Brain microvascular endothelial cell (primary cell): Measurements from ENCODE around the gene ANAPC16.

Source experiments
- DNase-seq: peaks from one replicate; pipeline ENCODE4 v3.0.0-alpha.2; 2020
- H3K27ac ChIP-seq: fragments of 250-450 bp; sonication (Bioruptor Pico); 2 replicates; pipeline ENCODE4 v1.5.1; 2020; ENCODE audit warnings: mild to moderate bottlenecking, moderate library complexity
- H3K27me3 ChIP-seq: fragments of 250-450 bp; sonication (Bioruptor Pico); replicated peaks from 2 replicates; pipeline ENCODE4 v1.5.1; 2020; ENCODE audit warnings: mild to moderate bottlenecking
- H3K36me3 ChIP-seq: fragments of 250-450 bp; sonication (Bioruptor Pico); replicated peaks from 2 replicates; pipeline ENCODE4 v1.5.1; 2020; ENCODE audit warnings: mild to moderate bottlenecking
- H3K4me3 ChIP-seq: 2 replicates; pipeline ENCODE4 v1.5.1; 2011; ENCODE audit warnings: low read depth, mild to moderate bottlenecking, control low read depth, low read length, moderate library complexity
- CTCF ChIP-seq: IDR thresholded peaks from 2 replicates; pipeline ENCODE4 v1.5.1; 2011; ENCODE audit warnings: low read depth, mild to moderate bottlenecking, moderate library complexity, low read length, control low read depth, inconsistent platforms; ENCODE audit errors: missing control alignments
- in situ Hi-C: cut with HindIII; loops from 2 replicates; pipeline ENCODE4 v1.10.0; 2017; ENCODE audit warnings: low sequenced_read_pairs, low pct_ligation_motif_present

The ANAPC16 gene

GRCh38 chr10:72254813-72255568, 39.2 kb downstream of the ANAPC16 start:
- peak overlapping the region; percentile 57 for H3K27ac ChIP-seq
- in situ Hi-C loops = no loop called here
- H3K27me3 ChIP-seq = no peaks in the 10 kb centered on the region
- no peaks in the 10 kb centered on the region for H3K36me3 ChIP-seq
- DNase-seq = peak; percentile 73
- no peak overlapping the region for H3K4me3 ChIP-seq
- TF ChIP-seq CTCF = peak; percentile 19

- H3K27me3 ChIP-seq = no peaks in the 10 kb centered on the region
- TF ChIP-seq CTCF = no peak
- no peak for DNase-seq
- no peak overlapping the region for H3K4me3 ChIP-seq
- no peak overlapping the region for H3K27ac ChIP-seq
- in situ Hi-C loops = no loop called here
- no peaks in the 10 kb centered on the region for H3K36me3 ChIP-seq
Observed at GRCh38 chr10:72255977-72256729, 40.3 kb downstream of the ANAPC16 start.

GRCh38 chr10:72257051-72257892, 41.5 kb downstream of the ANAPC16 start:
- H3K27me3 ChIP-seq = no peaks in the 10 kb centered on the region
- H3K27ac ChIP-seq = no peak overlapping the region
- no peaks in the 10 kb centered on the region for H3K36me3 ChIP-seq
- no peak overlapping the region for H3K4me3 ChIP-seq
- TF ChIP-seq CTCF = no peak
- in situ Hi-C loops = no loop called here
- no peak for DNase-seq

- Histone ChIP-seq H3K4me3 (no peak overlapping the region), H3K27me3 (no peaks in the 10 kb centered on the region), H3K27ac (no peak overlapping the region), H3K36me3 (no peaks in the 10 kb centered on the region)
- in situ Hi-C loops = no loop called here
- DNase-seq = no peak
- peak; percentile 18 for TF ChIP-seq CTCF
Observed at GRCh38 chr10:72258617-72259016, 42.8 kb downstream of the ANAPC16 start.

GRCh38 chr10:72259491-72260238, 43.9 kb downstream of the ANAPC16 start:
- Histone ChIP-seq H3K27ac (peak overlapping the region; percentile 75), H3K4me3 (no peak overlapping the region), H3K27me3 (no peaks in the 10 kb centered on the region), H3K36me3 (no peaks in the 10 kb centered on the region)
- in situ Hi-C loops = no loop called here
- peak; percentile 47 for DNase-seq
- TF ChIP-seq CTCF = no peak
